Smooth muscle cell (in vitro differentiated cells): ENCODE measurements around the gene CD81. TPM values are rescaled to one million over a fixed set of nuclear protein-coding genes. Genes with fewer than 3 reads are reported as not detected.

ENCODE experiments used
- DNase-seq: peaks from one replicate; lab custom pipeline; 2025; ENCODE audit not compliant: unreplicated experiment; lab: John Stamatoyannopoulos, UW
- H2AFZ ChIP-seq: fragments of 200-600 bp; sonication (generic); 2 replicates; pipeline ENCODE4 v1.6.0; 2016; ENCODE audit warnings: antibody characterized with exemption, low read depth, mild to moderate bottlenecking
- H3F3A ChIP-seq: fragments of 200-600 bp; sonication (generic); 2 replicates; pipeline ENCODE4 v1.6.0; 2017; ENCODE audit warnings: antibody characterized with exemption, low read depth
- H3K27ac ChIP-seq: fragments of 200-600 bp; sonication (generic); 2 replicates; pipeline ENCODE4 v1.5.1; 2016; ENCODE audit warnings: low read depth, mild to moderate bottlenecking
- H3K27me3 ChIP-seq: fragments of 200-600 bp; sonication (generic); 2 replicates; pipeline ENCODE4 v1.6.1; 2016; ENCODE audit warnings: low read depth, mild to moderate bottlenecking
- H3K36me3 ChIP-seq: fragments of 200-600 bp; sonication (generic); 2 replicates; pipeline ENCODE4 v1.5.1; 2016; ENCODE audit warnings: low read depth
- H3K4me1 ChIP-seq: fragments of 200-600 bp; sonication (generic); 2 replicates; pipeline ENCODE4 v1.5.1; 2016; ENCODE audit warnings: low read depth
- H3K4me2 ChIP-seq: fragments of 200-600 bp; sonication (generic); 2 replicates; pipeline ENCODE4 v1.6.0; 2016; ENCODE audit warnings: mild to moderate bottlenecking
- H3K4me3 ChIP-seq: fragments of 200-600 bp; sonication (generic); 2 replicates; pipeline ENCODE4 v1.5.1; 2016; ENCODE audit warnings: mild to moderate bottlenecking
- H3K79me2 ChIP-seq: fragments of 200-600 bp; sonication (generic); 2 replicates; pipeline ENCODE4 v1.6.0; 2016; ENCODE audit warnings: low read depth, mild to moderate bottlenecking
- H3K9ac ChIP-seq: fragments of 200-600 bp; sonication (generic); 2 replicates; pipeline ENCODE4 v1.6.0; 2016; ENCODE audit warnings: low read depth
- H3K9me3 ChIP-seq: fragments of 200-600 bp; sonication (generic); replicated peaks from 2 replicates; pipeline ENCODE4 v1.5.1; 2016; ENCODE audit warnings: low read depth
- H4K20me1 ChIP-seq: fragments of 200-600 bp; sonication (generic); 2 replicates; pipeline ENCODE4 v1.6.0; 2016; ENCODE audit warnings: low read depth
- CTCF ChIP-seq: fragments of 200-600 bp; sonication (generic); IDR thresholded peaks from 2 replicates; pipeline ENCODE4 v1.5.1; 2017; ENCODE audit warnings: borderline replicate concordance, mild to moderate bottlenecking, antibody characterized with exemption; ENCODE audit not compliant: insufficient read depth, poor library complexity, severe bottlenecking
- WGBS: methylation state at CpG from one replicate; pipeline ENCODE4 v1.1.7; 2016; ENCODE audit warnings: low lambda C conversion rate; 5-methylcytosine and 5-hydroxymethylcytosine counted together
- polyA plus RNA-seq: library from polyadenylated mRNA; unstranded; fragments of >200 nt; fragmentation: Nextera tagmentation; extraction: Ambion mirVana; gene quantifications from 2 replicates; pipeline ENCODE4 v1.2.1, GENCODE V29; 2016
- total RNA-seq: library from RNA; depleted of rRNA; stranded (reverse); fragments of >200 nt; gene quantifications from 2 replicates; pipeline ENCODE4 v1.2.3, GENCODE V29; 2014

The CD81 gene
- total and polyA plus RNA-seq, 2 experiments from 2014 or later: 191 to 519 TPM

GRCh38 chr11:2415601-2416380 lies 38.7 kb downstream of the CD81 start:
- H3K79me2 ChIP-seq: no peaks in the 10 kb centered on the region
- TF ChIP-seq CTCF: no peak
- WGBS: 95% methylated on average over 34 of the region's 34 CpGs
- no peaks in the 10 kb centered on the region for H3K27me3 ChIP-seq
- H3K4me2 ChIP-seq: no peak overlapping the region
- H3F3A ChIP-seq: no peaks in the 10 kb centered on the region
- DNase-seq: no peak
- no peaks in the 10 kb centered on the region for H3K9me3 ChIP-seq
- H4K20me1 ChIP-seq: no peaks in the 10 kb centered on the region
- H2AFZ ChIP-seq: no peak overlapping the region
- H3K36me3 ChIP-seq: no peaks in the 10 kb centered on the region
- no peak overlapping the region for H3K9ac ChIP-seq
- H3K4me3 ChIP-seq: no peak overlapping the region
- no peaks in the 10 kb centered on the region for H3K4me1 ChIP-seq
- no peak overlapping the region for H3K27ac ChIP-seq

GRCh38 chr11:2416765-2417164 lies 39.7 kb downstream of the CD81 start:
- H3K4me1 ChIP-seq: no peaks in the 10 kb centered on the region
- DNase-seq: no peak
- no peak overlapping the region for H2AFZ ChIP-seq
- no peak overlapping the region for H3K4me2 ChIP-seq
- WGBS: 93% methylated on average over 18 of the region's 18 CpGs
- no peaks in the 10 kb centered on the region for H3F3A ChIP-seq
- H3K27me3 ChIP-seq: no peaks in the 10 kb centered on the region
- H4K20me1 ChIP-seq: no peaks in the 10 kb centered on the region
- TF ChIP-seq CTCF: no peak
- H3K4me3 ChIP-seq: no peak overlapping the region
- H3K79me2 ChIP-seq: no peaks in the 10 kb centered on the region
- H3K36me3 ChIP-seq: no peaks in the 10 kb centered on the region
- H3K9me3 ChIP-seq: no peaks in the 10 kb centered on the region
- no peak overlapping the region for H3K27ac ChIP-seq
- no peak overlapping the region for H3K9ac ChIP-seq

- no peaks in the 10 kb centered on the region for H3K36me3 ChIP-seq
- TF ChIP-seq CTCF: no peak
- no peaks in the 10 kb centered on the region for H4K20me1 ChIP-seq
- no peak overlapping the region for H3K4me2 ChIP-seq
- 92% methylated on average over 26 of the region's 30 CpGs for WGBS
- no peaks in the 10 kb centered on the region for H3K79me2 ChIP-seq
- H3K4me3 ChIP-seq: no peak overlapping the region
- H3K9me3 ChIP-seq: no peaks in the 10 kb centered on the region
- H3K27ac ChIP-seq: no peak overlapping the region
- H3K4me1 ChIP-seq: no peaks in the 10 kb centered on the region
- H3K9ac ChIP-seq: no peak overlapping the region
- H2AFZ ChIP-seq: no peak overlapping the region
- H3F3A ChIP-seq: no peaks in the 10 kb centered on the region
- H3K27me3 ChIP-seq: no peaks in the 10 kb centered on the region
- no peak for DNase-seq
Measured at GRCh38 chr11:2417856-2418692, 41.0 kb downstream of the CD81 start.
